GM13977 (cell line): Measurements from ENCODE around the gene BMPR2.

Source experiments
- DNase-seq: peaks from one replicate; pipeline ENCODE4 v3.0.0; 2012; ENCODE audit warnings: low spot score
- CTCF ChIP-seq: IDR thresholded peaks from 2 replicates; pipeline ENCODE4 v1.5.1; 2012; ENCODE audit warnings: mild to moderate bottlenecking, control low read depth; ENCODE audit not compliant: insufficient read depth; ENCODE audit errors: extremely low read depth, missing control alignments
- in situ Hi-C: fragments of 300-500 bp; cut with MboI; formaldehyde crosslinking; loops from one replicate; pipeline ENCODE4 v1.12.0; 2022; ENCODE audit warnings: low sequenced_read_pairs, low pct_unique_long_range_greater_than_20kb, mixed read lengths, inconsistent platforms; ENCODE audit not compliant: unreplicated experiment

BMPR2 gene

GRCh38 chr2:202442882-202443281 lies 66.8 kb downstream of the BMPR2 start:
- DNase-seq, result no peak
- in situ Hi-C loops, result no loop called here
- no peak for TF ChIP-seq CTCF

- no peak for TF ChIP-seq CTCF
- no peak for DNase-seq
Measured at GRCh38 chr2:202444000-202444399, 67.9 kb downstream of the BMPR2 start.

GRCh38 chr2:202449344-202449743 lies 73.2 kb downstream of the BMPR2 start:
- no peak for DNase-seq
- TF ChIP-seq CTCF, result no peak
- in situ Hi-C loops, result no loop called here

More at GRCh38 chr2:202444000-202444399, 67.9 kb downstream of the BMPR2 start:
- in situ Hi-C loops, result no loop called here

- in situ Hi-C loops, result no loop called here
- TF ChIP-seq CTCF, result no peak
- no peak for DNase-seq
Measured at GRCh38 chr2:202450785-202451184, 74.7 kb downstream of the BMPR2 start.

- DNase-seq, result no peak
- in situ Hi-C loops, result no loop called here
- no peak for TF ChIP-seq CTCF
Measured at GRCh38 chr2:202452744-202453143, 76.6 kb downstream of the BMPR2 start.

GRCh38 chr2:202454536-202454935 lies 78.4 kb downstream of the BMPR2 start:
- in situ Hi-C loops, result no loop called here
- TF ChIP-seq CTCF, result no peak

GRCh38 chr2:202455114-202455513 lies 79.0 kb downstream of the BMPR2 start:
- in situ Hi-C loops, result no loop called here
- no peak for TF ChIP-seq CTCF
- no peak for DNase-seq

More at GRCh38 chr2:202454536-202454935, 78.4 kb downstream of the BMPR2 start:
- no peak for DNase-seq
